PFSK-1 (cell line): ENCODE data around the gene DHCR7.

Source experiments
- FOXP2 ChIP-seq: optimal IDR thresholded peaks from 2 replicates; pipeline ENCODE3; 2011; ENCODE audit warnings: borderline replicate concordance, control low read depth, inconsistent platforms; ENCODE audit not compliant: insufficient read depth; ENCODE audit errors: extremely low read length, extremely low read depth
- POLR2AphosphoS5 ChIP-seq: IDR thresholded peaks from 2 replicates; pipeline ENCODE4 v1.6.1; 2012; ENCODE audit warnings: low read depth, mild to moderate bottlenecking, control low read depth, low read length, moderate library complexity
- SIN3A ChIP-seq: IDR thresholded peaks from 2 replicates; pipeline ENCODE4 v1.6.1; 2012; ENCODE audit warnings: mild to moderate bottlenecking, low read length, moderate library complexity, borderline replicate concordance; ENCODE audit not compliant: insufficient read depth
- TAF1 ChIP-seq: IDR thresholded peaks from 2 replicates; pipeline ENCODE4 v1.6.1; 2012; ENCODE audit warnings: low read length, control low read depth, borderline replicate concordance; ENCODE audit not compliant: insufficient read depth
- TF ChIP-seq, protein P1 (sequence below), 2 experiments: IDR thresholded peaks; 2 replicates each; pipeline versions ENCODE4 v1.6.1 to v1.8.0; 2011 to 2012; ENCODE audit warnings: low read depth in 2 of 2, low read length in 2 of 2, control low read depth in 1 of 2, inconsistent platforms in 1 of 2, mild to moderate bottlenecking in 1 of 2, moderate library complexity in 1 of 2; ENCODE audit not compliant: insufficient read depth in 1 of 2

DHCR7 gene

GRCh38 chr11:71438650-71439049 is 9.5 kb downstream of the DHCR7 start:
- TF ChIP-seq SIN3A (no peak), POLR2AphosphoS5 (no peak), TAF1 (no peak), FOXP2 (no peak)
- TF ChIP-seq, protein P1, sequence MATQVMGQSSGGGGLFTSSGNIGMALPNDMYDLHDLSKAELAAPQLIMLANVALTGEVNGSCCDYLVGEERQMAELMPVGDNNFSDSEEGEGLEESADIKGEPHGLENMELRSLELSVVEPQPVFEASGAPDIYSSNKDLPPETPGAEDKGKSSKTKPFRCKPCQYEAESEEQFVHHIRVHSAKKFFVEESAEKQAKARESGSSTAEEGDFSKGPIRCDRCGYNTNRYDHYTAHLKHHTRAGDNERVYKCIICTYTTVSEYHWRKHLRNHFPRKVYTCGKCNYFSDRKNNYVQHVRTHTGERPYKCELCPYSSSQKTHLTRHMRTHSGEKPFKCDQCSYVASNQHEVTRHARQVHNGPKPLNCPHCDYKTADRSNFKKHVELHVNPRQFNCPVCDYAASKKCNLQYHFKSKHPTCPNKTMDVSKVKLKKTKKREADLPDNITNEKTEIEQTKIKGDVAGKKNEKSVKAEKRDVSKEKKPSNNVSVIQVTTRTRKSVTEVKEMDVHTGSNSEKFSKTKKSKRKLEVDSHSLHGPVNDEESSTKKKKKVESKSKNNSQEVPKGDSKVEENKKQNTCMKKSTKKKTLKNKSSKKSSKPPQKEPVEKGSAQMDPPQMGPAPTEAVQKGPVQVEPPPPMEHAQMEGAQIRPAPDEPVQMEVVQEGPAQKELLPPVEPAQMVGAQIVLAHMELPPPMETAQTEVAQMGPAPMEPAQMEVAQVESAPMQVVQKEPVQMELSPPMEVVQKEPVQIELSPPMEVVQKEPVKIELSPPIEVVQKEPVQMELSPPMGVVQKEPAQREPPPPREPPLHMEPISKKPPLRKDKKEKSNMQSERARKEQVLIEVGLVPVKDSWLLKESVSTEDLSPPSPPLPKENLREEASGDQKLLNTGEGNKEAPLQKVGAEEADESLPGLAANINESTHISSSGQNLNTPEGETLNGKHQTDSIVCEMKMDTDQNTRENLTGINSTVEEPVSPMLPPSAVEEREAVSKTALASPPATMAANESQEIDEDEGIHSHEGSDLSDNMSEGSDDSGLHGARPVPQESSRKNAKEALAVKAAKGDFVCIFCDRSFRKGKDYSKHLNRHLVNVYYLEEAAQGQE (IDR thresholded peaks at IDR 0.05; ENCODE audit: insufficient read depth in 1 of 2, low read depth in 2 of 2, low read length in 2 of 2), result no peak

GRCh38 chr11:71437879-71438278 is 10.3 kb downstream of the DHCR7 start:
- TF ChIP-seq TAF1 (no peak), FOXP2 (no peak), POLR2AphosphoS5 (no peak), SIN3A (no peak)
- TF ChIP-seq, protein P1 (IDR thresholded peaks at IDR 0.05; ENCODE audit: insufficient read depth in 1 of 2, low read depth in 2 of 2, low read length in 2 of 2), result no peak

- TF ChIP-seq SIN3A (no peak), POLR2AphosphoS5 (no peak), FOXP2 (no peak), TAF1 (no peak)
- TF ChIP-seq, protein P1 (IDR thresholded peaks at IDR 0.05; ENCODE audit: insufficient read depth in 1 of 2, low read depth in 2 of 2, low read length in 2 of 2), result no peak
These were observed 10.8 kb downstream of the DHCR7 start for GRCh38 chr11:71437399-71437798.

DNA sequence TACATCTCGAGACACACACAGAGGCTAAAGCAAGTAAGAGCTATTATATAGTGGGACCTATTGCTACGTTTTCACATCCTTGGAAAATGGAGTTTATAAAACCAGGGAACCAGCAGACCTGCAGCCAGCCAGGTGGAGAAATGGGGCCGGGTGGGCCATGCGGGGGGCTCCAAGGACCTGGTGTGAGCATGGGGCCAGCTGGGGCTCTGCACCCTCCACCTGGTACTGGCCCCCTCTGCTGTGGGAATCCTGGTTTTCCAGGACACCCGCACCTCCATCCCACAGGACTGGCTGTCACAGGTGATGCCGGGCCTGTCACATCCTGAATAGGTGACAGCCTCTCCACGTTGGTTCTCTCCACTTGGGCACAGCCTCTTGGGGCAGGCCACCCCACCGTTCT is 11.3 kb downstream of the DHCR7 start:
- TF ChIP-seq, protein P1 (IDR thresholded peaks at IDR 0.05; ENCODE audit: insufficient read depth in 1 of 2, low read depth in 2 of 2, low read length in 2 of 2), result no peak
- no peak for TF ChIP-seq FOXP2
- TF ChIP-seq POLR2AphosphoS5, result no peak
- no peak for TF ChIP-seq TAF1
- TF ChIP-seq SIN3A, result no peak
